Measurements from ENCODE around the gene SPATA24.
"Not testable (repeated sequence)": the region's sequence is repeated elsewhere in the genome, so short reads cannot be mapped to it uniquely, and the experiment has no call there.

Gene SPATA24, protein sequence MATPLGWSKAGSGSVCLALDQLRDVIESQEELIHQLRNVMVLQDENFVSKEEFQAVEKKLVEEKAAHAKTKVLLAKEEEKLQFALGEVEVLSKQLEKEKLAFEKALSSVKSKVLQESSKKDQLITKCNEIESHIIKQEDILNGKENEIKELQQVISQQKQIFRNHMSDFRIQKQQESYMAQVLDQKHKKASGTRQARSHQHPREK

GRCh38 chr5:139403787-139404483, at the start of gene SPATA24:
Gene SPATA24, minus strand, starts transcription at chr5:139404089. Its CDS starts 29 bp downstream, at chr5:139404060.
- DNase-seq (ENCODE audit: low spot score), result peak; percentile 98

- DNase-seq (ENCODE audit: low spot score), result no peak
Measured at GRCh38 chr5:139451878-139452660, 48.2 kb upstream of the SPATA24 start.

GRCh38 chr5:139451176-139451575, 47.3 kb upstream of the SPATA24 start:
- no peak for DNase-seq (ENCODE audit: low spot score)

GRCh38 chr5:139446956-139447779, 43.3 kb upstream of the SPATA24 start:
- no peak for DNase-seq (ENCODE audit: low spot score)

- no peak for DNase-seq (ENCODE audit: low spot score)
Measured at GRCh38 chr5:139445325-139446170, 41.7 kb upstream of the SPATA24 start.

DNA sequence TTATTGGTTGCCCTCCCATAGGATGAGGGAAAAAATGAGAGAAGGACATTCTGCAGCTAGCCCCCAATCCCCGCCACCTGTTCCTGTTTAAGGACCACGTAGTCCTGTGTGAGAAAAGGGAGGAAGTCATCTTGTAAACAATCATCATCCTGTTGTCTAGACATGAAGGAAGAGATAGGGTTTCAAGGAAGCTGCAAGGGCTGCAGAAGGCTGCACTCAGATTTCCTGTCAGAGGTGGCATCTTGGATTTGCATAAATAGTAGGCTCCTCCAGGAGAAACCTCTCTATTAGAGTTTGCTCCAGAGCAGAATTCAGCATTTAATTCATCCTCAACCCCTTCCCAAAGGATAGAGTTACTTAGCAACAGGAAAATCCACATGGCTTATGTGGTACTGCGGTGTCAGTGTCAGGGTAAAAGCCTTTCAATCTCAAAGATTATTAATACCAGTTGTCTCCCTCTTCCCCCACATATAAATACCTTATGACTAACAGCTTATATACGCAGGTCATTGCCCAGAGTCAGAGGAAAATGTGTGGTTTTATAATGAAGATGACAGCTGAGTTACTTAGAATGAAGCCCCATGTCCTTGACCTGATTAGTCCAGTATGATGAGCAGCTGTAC, 40.1 kb upstream of the SPATA24 start:
- DNase-seq (ENCODE audit: low spot score), result no peak

- not testable (repeated sequence) for DNase-seq (ENCODE audit: low spot score)
Measured at GRCh38 chr5:139440416-139440815, 36.5 kb upstream of the SPATA24 start.

DNA sequence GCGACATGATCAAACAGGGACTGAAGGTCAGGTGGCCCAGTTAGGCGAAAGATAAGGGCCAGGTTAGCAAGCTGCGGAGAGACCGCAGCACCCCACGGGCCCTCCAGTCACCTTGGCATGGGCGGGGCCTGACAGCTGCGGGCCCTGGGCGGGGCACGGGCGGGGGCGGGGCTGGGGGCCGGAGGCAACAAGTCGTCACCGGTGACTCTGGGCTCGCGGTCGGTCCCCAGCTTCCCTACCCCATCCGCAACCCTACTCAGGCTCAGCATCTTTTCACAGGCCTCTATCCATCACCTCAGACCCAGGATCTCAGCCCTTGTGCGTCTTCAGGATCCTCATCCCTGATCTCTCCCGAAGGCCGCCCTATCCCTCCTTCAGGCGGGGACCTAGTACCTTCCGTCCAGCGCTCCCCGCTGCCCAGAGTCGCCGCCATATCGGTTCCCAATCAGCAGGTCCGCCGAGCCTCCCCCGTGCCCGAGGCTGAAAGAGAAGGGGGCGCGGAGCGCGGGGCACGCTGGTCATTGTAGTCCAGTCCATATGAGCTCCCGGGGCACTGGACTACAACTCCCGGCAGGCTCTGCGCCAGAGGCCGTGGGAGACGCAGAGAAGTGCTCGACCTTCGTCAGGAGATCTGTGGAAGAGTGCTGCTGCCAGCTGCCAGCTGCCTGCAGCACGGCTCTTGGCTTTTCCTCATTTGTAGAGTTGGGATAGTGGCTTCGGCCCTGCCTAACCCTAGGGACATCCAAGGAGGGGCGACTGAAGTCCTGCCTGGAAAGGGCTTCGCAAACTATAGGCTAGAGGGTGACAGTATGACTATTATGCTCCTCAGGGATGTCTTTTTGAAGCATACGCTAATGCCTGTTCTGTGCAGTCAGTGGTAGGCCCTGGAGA, 35.4 kb upstream of the SPATA24 start, which contains the start of gene DNAJC18:
TSS of gene DNAJC18 (minus strand) at position 513 of the 891 bp plus-strand sequence. CDS start at position 433, 80 bp downstream.
- peak; percentile 97 for DNase-seq (ENCODE audit: low spot score)

- no peak for DNase-seq (ENCODE audit: low spot score)
Measured at GRCh38 chr5:139438707-139439012, 34.8 kb upstream of the SPATA24 start.

- no peak for DNase-seq (ENCODE audit: low spot score)
Measured at GRCh38 chr5:139435676-139436075, 31.8 kb upstream of the SPATA24 start.

DNA sequence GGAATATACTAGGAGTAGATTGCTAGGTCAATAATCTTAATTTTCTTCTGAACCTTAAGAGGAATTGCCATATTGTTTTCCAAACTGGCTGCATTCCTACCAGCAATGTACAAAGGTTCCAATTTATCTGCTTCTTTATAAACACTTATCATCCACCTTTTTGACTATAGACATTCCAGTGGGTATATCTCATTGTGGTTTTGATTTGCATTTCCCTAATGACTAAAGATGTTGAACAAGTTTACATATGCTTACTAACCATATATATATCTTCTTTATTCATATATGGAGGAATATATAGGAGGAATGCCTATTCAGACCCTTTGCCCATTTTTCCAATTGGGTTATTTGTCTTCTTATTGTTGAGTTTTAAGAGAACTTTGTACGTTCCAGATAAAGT, 27.8 kb upstream of the SPATA24 start:
- no peak for DNase-seq (ENCODE audit: low spot score)

DNA sequence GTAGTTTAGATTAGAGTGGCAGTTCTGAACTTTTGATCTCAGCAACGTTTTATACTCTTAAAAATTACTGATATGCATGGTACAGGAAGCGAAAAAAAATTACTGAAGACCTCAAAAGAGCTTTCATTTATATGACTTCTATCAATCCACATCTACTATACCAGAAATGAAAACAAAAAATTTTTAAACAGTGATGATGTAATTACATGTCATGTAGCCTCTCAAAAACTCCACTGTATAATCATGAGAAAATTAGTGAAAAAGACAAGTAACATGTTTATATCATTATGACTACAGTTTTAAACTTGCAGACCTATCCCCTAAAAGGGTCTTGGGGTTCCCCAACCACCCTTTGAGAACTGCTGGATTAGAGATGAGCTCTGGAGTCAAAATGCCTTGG, 26.1 kb upstream of the SPATA24 start:
- DNase-seq (ENCODE audit: low spot score), result no peak

- no peak for DNase-seq (ENCODE audit: low spot score)
Measured at GRCh38 chr5:139426203-139426885, 22.5 kb upstream of the SPATA24 start.

DNA sequence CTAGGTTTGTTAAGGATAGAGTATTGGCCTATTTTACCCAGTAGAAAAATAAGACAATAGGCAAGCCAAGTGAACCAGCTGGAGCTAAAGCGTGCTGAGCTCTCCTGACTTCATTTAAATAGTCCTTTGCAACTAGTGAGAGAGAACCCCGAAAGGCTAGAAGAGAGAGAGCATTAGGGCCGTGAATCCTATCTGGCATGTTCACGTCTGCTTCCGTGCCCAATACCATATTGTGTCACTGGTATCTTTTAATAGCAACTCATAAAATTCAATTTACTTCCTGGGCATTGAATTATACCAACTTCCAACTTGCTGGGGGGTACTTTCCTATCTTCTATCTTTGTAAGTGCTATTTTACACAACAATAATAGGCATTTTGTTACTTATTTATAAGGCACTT, 21.6 kb upstream of the SPATA24 start:
- no peak for DNase-seq (ENCODE audit: low spot score)

GRCh38 chr5:139422307-139422893, 18.5 kb upstream of the SPATA24 start:
- peak; percentile 83 for DNase-seq (ENCODE audit: low spot score)

DNA sequence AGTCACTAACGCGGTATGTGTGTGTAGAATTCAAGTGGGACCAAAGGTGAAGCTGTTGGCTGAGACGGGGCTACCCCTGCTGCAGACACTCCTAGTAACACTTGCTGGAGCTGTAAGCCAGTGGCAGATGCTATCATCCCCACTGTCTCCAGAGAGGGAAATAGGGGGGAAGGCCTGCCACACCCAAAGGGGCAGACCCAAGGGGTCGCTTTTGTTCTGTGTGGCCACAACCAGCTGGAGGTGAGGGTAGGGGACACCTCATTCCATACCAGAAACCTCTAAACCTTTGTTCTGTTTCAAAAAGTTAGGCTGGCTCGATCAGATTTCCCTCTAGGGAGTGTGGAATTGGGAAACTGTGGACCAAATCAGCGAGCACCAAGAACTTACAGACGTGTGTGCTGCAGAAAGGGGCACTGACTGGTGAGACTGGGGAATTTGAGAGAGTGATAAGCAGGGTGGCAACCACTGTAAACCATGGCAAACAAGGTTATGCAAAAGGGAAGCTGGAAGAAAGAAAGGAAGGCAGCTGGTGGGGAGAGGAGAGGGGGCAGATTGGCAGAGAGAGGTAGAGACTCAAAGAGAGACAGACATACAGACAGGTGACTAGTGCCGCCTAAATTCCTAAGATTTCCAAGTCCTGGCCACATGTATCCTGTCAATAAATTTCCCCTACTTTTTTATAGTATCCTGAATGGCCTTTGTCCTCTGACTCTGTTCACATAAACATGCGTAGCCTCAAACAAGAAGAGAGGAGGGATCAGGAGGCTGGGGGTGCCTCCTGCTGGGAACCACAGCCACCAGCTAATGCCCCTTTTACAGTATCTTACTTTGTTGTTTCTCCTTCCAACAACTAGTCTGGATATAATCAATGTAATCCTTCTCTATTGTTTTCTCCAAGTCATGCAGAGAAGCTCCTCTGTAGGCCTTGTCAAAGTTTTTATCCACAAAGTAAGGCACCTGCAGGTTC, 15.6 kb upstream of the SPATA24 start:
- no peak for DNase-seq (ENCODE audit: low spot score)

DNA sequence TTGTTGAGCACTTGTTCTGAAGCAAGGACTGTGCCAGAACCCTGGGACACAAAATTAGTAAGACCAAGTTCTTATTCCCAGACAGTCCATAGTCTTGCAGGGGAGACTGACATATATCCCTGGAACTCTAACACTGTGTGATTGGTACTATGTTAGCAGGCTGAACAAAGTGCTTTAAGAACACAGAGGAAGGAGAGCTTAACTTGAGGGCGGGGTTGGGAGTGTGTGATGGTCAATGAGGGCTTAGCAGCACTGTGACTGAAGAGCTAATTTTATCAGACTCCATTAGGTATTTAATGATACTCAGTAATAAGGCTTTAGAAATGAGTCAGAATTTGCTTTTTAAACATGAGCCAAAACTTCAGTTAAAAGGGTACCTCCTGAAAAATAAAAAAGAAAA, 14.9 kb upstream of the SPATA24 start:
- DNase-seq (ENCODE audit: low spot score), result no peak

DNA sequence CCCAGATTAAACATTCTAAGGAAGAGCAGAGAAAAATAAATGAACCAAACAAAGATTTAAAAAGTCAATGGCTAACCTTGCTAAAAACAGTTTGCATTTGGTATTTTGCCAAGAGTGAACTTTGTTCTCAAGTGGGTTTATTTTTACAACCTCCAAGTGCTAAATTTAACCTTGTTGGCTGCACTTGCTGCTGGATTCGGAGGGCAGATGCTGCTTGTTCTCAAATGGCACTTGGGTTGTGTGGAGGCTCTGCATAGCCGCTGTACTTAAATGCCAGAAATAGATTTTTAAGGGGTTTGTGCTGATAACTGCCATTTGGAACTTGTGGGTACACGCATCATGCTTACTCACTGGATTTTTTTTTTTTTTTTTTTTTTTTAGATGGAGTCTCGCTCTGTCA, 13.3 kb upstream of the SPATA24 start:
- DNase-seq (ENCODE audit: low spot score), result peak; percentile 75
